Cerebellar nuclear complex (tissue), 1 donor: Measurements from ENCODE around the gene CHMP6.
A peak's percentile ranks its signal among the peaks of the same experiment; 100 is the strongest.

Source experiments
- DNase-seq, 2 experiments: peaks; one replicate each; lab custom pipeline; 2025; lab: John Stamatoyannopoulos, UW

The CHMP6 gene

DNA sequence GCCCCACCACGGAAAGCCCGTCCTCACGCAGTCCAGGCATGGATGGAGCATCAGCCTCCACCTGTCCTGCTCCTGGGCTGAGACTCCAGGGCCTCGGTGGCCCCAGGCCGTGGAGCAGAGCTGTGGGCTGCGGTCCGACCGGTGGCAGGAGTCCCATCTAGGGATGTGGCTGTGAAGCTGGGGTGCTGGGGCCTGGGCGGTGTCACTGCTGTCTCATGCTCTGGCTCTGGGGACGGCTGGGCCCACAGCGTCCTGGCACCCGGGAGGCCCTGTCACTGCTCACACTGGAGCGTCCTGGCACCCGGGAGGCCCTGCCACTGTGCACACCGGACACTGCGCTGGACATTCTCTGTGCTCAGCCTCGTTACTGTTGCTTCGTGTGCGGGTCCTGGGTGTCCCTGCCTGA is 51.7 kb downstream of the CHMP6 start:
- DNase-seq: no peak

GRCh38 chr17:81043725-81044427 is 52.2 kb downstream of the CHMP6 start:
- DNase-seq: no peak

DNA sequence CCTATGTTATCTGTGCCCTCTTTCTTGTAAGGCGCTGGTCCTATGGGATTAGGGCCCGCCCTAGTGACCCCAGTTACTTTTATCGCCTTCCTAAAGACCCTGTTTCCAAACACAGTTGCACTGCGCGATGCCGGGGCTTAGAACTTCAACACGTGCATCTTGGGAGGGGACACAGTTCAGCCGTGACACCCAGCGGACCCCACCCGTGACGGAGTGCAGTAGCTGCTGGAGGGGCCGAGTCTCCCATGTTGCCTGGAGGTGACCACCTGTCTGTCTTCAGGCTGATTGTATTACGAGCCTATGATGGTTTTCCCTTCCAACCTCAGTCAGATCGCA is 52.8 kb downstream of the CHMP6 start:
- DNase-seq: no peak

DNA sequence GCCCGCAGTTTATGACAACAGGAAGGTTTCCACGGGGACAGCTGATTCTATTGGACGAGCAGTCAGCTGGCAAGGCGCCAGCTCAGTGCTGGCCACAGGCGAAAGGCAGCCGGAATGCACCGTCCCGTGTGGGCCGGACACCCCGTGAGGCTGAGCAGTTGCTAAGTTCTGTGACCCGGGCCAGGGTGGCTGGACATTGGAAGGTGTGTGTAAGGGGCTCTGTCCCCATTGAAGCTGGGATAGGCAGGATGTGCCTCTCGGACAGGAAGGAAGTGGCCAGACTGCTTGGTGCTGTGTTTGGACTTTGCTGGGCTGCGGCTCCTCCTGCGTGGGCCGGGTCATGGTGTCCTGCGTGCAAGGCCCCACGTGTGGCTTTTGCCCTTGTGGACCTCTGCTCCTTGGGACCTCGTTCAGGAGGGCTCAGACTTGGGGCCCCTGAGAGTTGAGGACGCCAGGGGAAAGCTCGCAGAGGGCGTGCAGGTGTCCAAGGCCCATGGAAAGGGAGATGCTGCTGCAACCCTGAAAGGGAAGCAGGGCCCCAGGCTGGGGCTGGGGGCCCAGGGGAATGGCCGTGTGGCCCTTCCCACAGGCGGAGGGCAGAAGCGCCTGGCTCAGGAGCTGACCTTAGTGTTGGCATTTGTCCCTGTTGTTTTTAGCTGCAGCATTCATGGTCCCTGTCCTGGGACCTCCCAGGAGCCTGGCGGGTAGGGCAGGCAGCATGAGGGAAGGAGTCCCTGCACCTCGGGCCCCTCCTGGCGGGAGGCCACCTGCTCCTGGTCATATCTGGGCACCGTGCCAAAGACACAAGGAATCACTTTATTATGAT is 53.3 kb downstream of the CHMP6 start:
- peak in 1 of 2 experiments; percentile 53 for DNase-seq

GRCh38 chr17:81045590-81046095 is 54.0 kb downstream of the CHMP6 start:
- DNase-seq: no peak

GRCh38 chr17:81046132-81046769 is 54.6 kb downstream of the CHMP6 start:
- no peak for DNase-seq

DNA sequence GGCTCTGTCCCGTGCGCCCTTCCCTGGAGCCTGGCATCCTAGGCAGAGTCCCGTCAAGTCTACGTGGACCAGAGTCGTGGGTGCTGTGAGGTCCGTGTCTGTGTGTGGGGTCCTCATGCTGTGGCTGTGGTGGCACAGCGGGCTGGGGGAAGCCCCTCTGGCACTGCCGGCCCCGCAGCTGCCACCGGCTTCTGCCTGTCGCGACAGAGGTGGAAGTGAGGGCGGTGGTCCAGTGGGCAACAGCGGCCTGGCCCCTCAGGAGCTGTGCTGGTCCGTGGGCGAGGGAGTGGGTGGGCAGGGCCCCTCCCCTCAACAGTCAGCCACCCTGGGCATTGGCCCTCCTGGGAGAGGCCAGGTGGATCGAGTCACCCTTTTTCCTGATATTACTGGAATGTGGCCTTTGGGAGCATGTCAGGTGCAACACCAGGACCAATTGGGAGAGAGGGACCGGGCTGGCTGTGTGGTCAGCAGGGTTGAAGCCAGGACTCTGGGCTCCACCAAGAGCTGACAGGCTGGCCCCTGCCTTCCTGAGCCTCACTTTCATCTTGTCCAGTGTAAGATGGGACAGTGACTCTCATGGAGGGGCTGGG is 55.2 kb downstream of the CHMP6 start:
- no peak for DNase-seq

- DNase-seq: no peak
Observed at GRCh38 chr17:81048827-81049371, 57.3 kb downstream of the CHMP6 start.

- no peak for DNase-seq
Observed at GRCh38 chr17:81049372-81049911, 57.8 kb downstream of the CHMP6 start.
